HG03571 (cell line): ENCODE measurements around the gene KCNG4.

Experiments
- ATAC-seq: cut with Tn5 transposase; IDR thresholded peaks from one replicate; pipeline ENCODE4 v1.9.1; 2021; ENCODE audit not compliant: unreplicated experiment

KCNG4 gene

GRCh38 chr16:84186685-84187437, 53.0 kb downstream of the KCNG4 start, which contains the start of gene TAF1C:
Gene TAF1C, minus strand, starts transcription at chr16:84187057. Its CDS starts 2,069 bp downstream, at chr16:84184988.
- ATAC-seq = peak; percentile 92

GRCh38 chr16:84184775-84185174, 55.0 kb downstream of the KCNG4 start:
- no peak for ATAC-seq

GRCh38 chr16:84183911-84184591, 55.8 kb downstream of the KCNG4 start:
- no peak for ATAC-seq

- no peak for ATAC-seq
Observed at GRCh38 chr16:84183572-84183875, 56.3 kb downstream of the KCNG4 start.

- ATAC-seq = no peak
Observed at GRCh38 chr16:84182680-84183571, 56.9 kb downstream of the KCNG4 start.

GRCh38 chr16:84182104-84182503, 57.7 kb downstream of the KCNG4 start:
- ATAC-seq = no peak

GRCh38 chr16:84181144-84181915, 58.5 kb downstream of the KCNG4 start:
- no peak for ATAC-seq

- no peak for ATAC-seq
Observed at GRCh38 chr16:84180519-84181140, 59.2 kb downstream of the KCNG4 start.

- ATAC-seq = no peak
Observed at GRCh38 chr16:84179612-84180320, 60.0 kb downstream of the KCNG4 start.

- no peak for ATAC-seq
Observed at GRCh38 chr16:84178892-84179611, 60.8 kb downstream of the KCNG4 start.

- ATAC-seq = no peak
Observed at GRCh38 chr16:84178146-84178765, 61.6 kb downstream of the KCNG4 start.

GRCh38 chr16:84177741-84178073, 62.1 kb downstream of the KCNG4 start:
- no peak for ATAC-seq

- no peak for ATAC-seq
Observed at GRCh38 chr16:84176192-84177053, 63.4 kb downstream of the KCNG4 start.

GRCh38 chr16:84175350-84176081, 64.3 kb downstream of the KCNG4 start:
- peak; percentile 70 for ATAC-seq

GRCh38 chr16:84174396-84174795, 65.4 kb downstream of the KCNG4 start:
- no peak for ATAC-seq

GRCh38 chr16:84169765-84170310, 70.0 kb downstream of the KCNG4 start:
- ATAC-seq = no peak
